RWPE1 (cell line): ENCODE results near the gene DDX10.

Experiments
- CTCF ChIA-PET: fragments of 350-600 bp; sonication (Branson Sonifier 250); formaldehyde crosslinking; extraction: SDS; loops from one replicate; lab custom pipeline; 2021; lab: Yijun Ruan, JAX
- POLR2A ChIA-PET: fragments of 400-600 bp; formaldehyde crosslinking; extraction: SDS; loops from one replicate; lab custom pipeline; 2020; ENCODE audit warnings: antibody characterized with exemption; ENCODE audit not compliant: low non-redundant PET; lab: Yijun Ruan, JAX
- DNase-seq: peaks from one replicate; pipeline ENCODE4 v3.0.0; 2012; ENCODE audit warnings: low spot score
- H3K27ac ChIP-seq: fragments of 450-650 bp; 2 replicates; pipeline ENCODE4 v1.5.1; 2017
- TF ChIP-seq, protein P1 (sequence below): fragments of 450-650 bp; conservative IDR thresholded peaks from 2 replicates; pipeline ENCODE4 v1.5.1; 2017; ENCODE audit warnings: low read depth, mild to moderate bottlenecking

DDX10 gene

DNA sequence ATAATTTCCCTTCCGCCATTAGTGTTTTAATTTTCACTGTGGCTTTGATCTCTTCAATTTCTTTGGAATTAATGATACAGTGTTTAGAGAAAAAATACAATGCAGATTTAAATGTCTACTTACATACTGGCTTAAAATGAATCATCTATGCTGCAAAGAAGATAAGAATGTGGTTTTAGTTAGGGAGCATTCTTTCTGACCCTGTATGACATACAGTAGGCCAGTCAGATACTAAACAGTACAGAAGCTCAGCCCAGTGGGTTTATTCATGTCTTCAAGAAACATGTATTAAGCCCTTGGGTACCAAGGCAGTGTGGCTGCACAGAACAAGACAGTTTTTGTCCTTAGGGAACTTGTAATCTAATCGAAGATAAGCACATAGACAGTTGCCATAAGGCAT lies 268.8 kb downstream of the DDX10 start:
- TF ChIP-seq, protein P1, sequence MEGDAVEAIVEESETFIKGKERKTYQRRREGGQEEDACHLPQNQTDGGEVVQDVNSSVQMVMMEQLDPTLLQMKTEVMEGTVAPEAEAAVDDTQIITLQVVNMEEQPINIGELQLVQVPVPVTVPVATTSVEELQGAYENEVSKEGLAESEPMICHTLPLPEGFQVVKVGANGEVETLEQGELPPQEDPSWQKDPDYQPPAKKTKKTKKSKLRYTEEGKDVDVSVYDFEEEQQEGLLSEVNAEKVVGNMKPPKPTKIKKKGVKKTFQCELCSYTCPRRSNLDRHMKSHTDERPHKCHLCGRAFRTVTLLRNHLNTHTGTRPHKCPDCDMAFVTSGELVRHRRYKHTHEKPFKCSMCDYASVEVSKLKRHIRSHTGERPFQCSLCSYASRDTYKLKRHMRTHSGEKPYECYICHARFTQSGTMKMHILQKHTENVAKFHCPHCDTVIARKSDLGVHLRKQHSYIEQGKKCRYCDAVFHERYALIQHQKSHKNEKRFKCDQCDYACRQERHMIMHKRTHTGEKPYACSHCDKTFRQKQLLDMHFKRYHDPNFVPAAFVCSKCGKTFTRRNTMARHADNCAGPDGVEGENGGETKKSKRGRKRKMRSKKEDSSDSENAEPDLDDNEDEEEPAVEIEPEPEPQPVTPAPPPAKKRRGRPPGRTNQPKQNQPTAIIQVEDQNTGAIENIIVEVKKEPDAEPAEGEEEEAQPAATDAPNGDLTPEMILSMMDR, result no peak
- H3K27ac ChIP-seq, result no peak overlapping the region
- no peak for DNase-seq
- POLR2A ChIA-PET, result no interaction called here
- CTCF ChIA-PET, result no interaction called here

DNA sequence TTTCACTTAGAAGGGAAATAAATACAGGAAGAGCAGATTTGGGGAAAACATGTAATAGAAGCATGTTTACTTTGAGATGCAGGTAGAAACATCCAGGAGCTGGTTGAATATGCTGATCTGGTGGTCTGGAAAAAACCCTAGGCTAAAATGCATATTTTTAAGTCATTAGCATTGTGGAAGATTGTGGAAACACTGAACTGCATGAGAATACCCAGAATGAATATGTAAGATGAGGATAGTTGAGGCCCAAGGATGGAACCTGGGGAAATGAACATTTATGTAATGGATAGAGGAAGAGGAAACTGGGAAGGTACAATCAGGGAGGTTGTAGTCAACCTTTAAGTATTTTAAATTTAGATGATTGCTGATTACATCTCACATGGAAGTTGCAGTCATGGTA lies 269.4 kb downstream of the DDX10 start:
- no peak for DNase-seq
- TF ChIP-seq, protein P1, result no peak
- ChIA-PET POLR2A (no interaction called here), CTCF (interaction anchor here (0.5 kb wide), 1 partner anchor 15 kb away, joined by 3 read pairs; no protein-coding TSS in a partner anchor)
- H3K27ac ChIP-seq, result no peak overlapping the region

DNA sequence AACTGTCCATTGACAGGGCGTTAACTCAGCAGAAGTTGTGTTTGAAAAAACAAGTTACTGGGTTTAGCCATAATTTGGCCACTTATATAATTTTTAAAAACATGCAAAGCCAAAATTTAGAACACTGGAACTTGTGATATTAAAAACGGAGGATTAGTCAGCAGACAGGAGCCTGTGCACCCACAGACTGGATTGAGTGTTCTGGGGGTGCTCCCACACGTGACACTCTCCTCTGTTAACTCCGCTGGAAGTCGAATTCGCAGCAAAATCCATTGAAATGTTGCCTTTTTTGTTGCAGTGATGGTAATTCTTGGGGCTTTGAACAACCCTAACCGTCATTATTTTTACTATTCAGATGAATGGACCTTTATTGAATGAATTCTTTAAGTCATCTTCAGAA lies 269.8 kb downstream of the DDX10 start:
- POLR2A ChIA-PET, result no interaction called here
- H3K27ac ChIP-seq, result no peak overlapping the region
- DNase-seq, result no peak
- CTCF ChIA-PET, result interaction anchor here (0.7 kb wide), 1 partner anchor 1859 kb away, joined by 3 read pairs; no protein-coding TSS in a partner anchor
- TF ChIP-seq, protein P1, result no peak

DNA sequence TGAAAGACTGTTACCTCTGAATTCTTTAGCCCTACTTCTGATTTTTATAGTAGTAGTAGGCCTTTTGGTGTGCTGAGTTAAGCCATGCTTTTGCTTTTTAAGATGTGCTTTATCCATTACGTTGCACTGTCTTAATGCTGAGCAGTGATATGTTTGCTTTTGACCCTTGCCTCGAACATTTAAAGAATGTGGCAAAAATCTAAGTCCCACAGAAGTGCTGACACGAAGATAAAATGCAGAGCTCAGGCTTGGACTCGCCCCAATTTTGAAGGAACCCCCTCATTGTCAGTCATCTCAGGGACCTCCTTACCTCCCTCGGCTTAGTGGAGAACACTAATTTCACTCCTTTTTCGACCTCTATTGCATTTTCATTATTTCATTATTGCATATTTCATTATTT lies 272.9 kb downstream of the DDX10 start:
- no peak overlapping the region for H3K27ac ChIP-seq
- POLR2A ChIA-PET, result no interaction called here
- DNase-seq, result no peak
- TF ChIP-seq, protein P1, result no peak
- CTCF ChIA-PET, result no interaction called here

DNA sequence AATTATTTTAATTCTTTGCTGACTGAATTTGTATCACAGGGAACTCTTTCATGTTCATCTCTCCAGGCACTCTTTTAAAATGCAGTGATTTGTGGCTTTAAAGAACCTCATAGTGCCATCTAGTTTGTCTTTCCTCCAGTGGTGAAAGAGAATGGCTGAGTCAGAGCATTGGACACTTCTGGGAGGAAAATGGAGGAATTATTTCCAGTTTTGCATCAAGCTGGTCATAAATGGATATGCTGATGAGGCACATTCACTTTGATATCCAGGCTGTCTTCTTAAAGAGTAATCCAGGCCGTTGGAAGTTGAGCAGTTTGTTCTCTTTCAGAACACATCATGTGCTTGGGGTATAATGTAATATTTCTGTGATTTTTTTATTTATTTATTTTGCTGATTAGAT lies 273.7 kb downstream of the DDX10 start:
- POLR2A ChIA-PET, result no interaction called here
- TF ChIP-seq, protein P1, result no peak
- CTCF ChIA-PET, result no interaction called here
- no peak for DNase-seq
- no peak overlapping the region for H3K27ac ChIP-seq

DNA sequence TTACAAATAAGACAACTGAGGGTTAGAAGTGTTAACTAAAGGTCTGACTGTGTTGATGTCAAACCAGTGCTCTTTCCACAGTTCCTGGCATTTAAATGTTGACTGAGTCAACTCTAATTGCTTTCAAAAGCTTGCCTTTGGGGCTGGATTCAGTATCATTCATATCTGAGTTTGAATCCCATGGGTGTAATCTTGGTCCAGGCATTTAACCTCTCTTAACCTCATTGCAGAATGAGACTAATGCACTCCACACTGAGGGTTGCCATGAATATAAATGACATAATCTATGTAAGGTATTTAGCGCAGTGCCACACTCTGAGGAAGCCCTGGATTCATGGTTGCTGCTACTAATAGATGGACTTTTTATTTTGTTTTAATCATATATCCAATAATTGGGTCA lies 274.3 kb downstream of the DDX10 start:
- TF ChIP-seq, protein P1, result no peak

More for the DNA sequence above, 274.3 kb downstream of the DDX10 start:
- DNase-seq, result no peak
- CTCF ChIA-PET, result interaction anchor here (0.6 kb wide), 1 partner anchor 856 kb away, joined by 3 read pairs; no protein-coding TSS in a partner anchor
- POLR2A ChIA-PET, result no interaction called here
- H3K27ac ChIP-seq, result no peak overlapping the region
